ENCODE results near the gene PLXNB2. TPM values are rescaled to one million over a fixed set of nuclear protein-coding genes. Genes with fewer than 3 reads are reported as not detected.

The PLXNB2 gene
- total RNA-seq, 1 donor from 2014 or later, result 70.6 TPM

- DNase-seq (ENCODE audit: missing footprints) (no peak), ATAC-seq (no peak)
- intact Hi-C loops (cut with DNase I), result no loop called here
These were observed 68.7 kb downstream of the PLXNB2 start for GRCh38 chr22:50238755-50239154.

GRCh38 chr22:50236731-50237409 lies 70.6 kb downstream of the PLXNB2 start:
- DNase-seq (ENCODE audit: missing footprints) (no peak), ATAC-seq (no peak)
- intact Hi-C loops (cut with DNase I), result no loop called here

- no peak for ATAC-seq
- DNase-seq (ENCODE audit: missing footprints), result no peak
- intact Hi-C loops (cut with DNase I), result no loop called here
These were observed 74.2 kb downstream of the PLXNB2 start for GRCh38 chr22:50233223-50233622.

GRCh38 chr22:50232481-50233151 lies 74.8 kb downstream of the PLXNB2 start:
- intact Hi-C loops (cut with DNase I), result no loop called here
- ATAC-seq, result no peak
- DNase-seq (ENCODE audit: missing footprints), result no peak

GRCh38 chr22:50229370-50229769 lies 78.1 kb downstream of the PLXNB2 start:
- peak; percentile 41 for DNase-seq (ENCODE audit: missing footprints)
- intact Hi-C loops (cut with DNase I), result no loop called here
- ATAC-seq, result no peak

GRCh38 chr22:50228366-50228765 lies 79.1 kb downstream of the PLXNB2 start:
- DNase-seq (ENCODE audit: missing footprints) (peak; percentile 2), ATAC-seq (no peak)
- intact Hi-C loops (cut with DNase I), result no loop called here

- intact Hi-C loops (cut with DNase I), result no loop called here
- peak; percentile 34 for DNase-seq (ENCODE audit: missing footprints)
- no peak for ATAC-seq
These were observed 79.7 kb downstream of the PLXNB2 start for GRCh38 chr22:50227579-50228215.

GRCh38 chr22:50226875-50227165 lies 80.6 kb downstream of the PLXNB2 start:
- ATAC-seq (no peak), DNase-seq (ENCODE audit: missing footprints) (peak; percentile 37)
- intact Hi-C loops (cut with DNase I), result no loop called here

GRCh38 chr22:50226063-50226874 lies 81.2 kb downstream of the PLXNB2 start:
- ATAC-seq (no peak), DNase-seq (ENCODE audit: missing footprints) (peak; percentile 31)
- intact Hi-C loops (cut with DNase I), result no loop called here

GRCh38 chr22:50225200-50225969 lies 82.1 kb downstream of the PLXNB2 start:
- DNase-seq (ENCODE audit: missing footprints) (peak; percentile 49), ATAC-seq (no peak)
- intact Hi-C loops (cut with DNase I), result no loop called here

Other genes starting within 250 kb of the PLXNB2 start
- not detected for gene TTLL8, start 249.3 kb downstream of the PLXNB2 start, total RNA-seq
- 0.05 TPM for gene MLC1, start 222.2 kb downstream of the PLXNB2 start, total RNA-seq
- not detected for gene MOV10L1, start 217.6 kb downstream of the PLXNB2 start, total RNA-seq
- 0.43 TPM for gene PANX2, start 136.9 kb downstream of the PLXNB2 start, total RNA-seq
- gene TRABD, start 121.7 kb downstream of the PLXNB2 start, total RNA-seq, result 22.3 TPM
- 15.5 TPM for gene SELENOO, start 106.6 kb downstream of the PLXNB2 start, total RNA-seq
- 17.5 TPM for gene TUBGCP6, start 62.6 kb downstream of the PLXNB2 start, total RNA-seq
- 14.5 TPM for gene HDAC10, start 56.4 kb downstream of the PLXNB2 start, total RNA-seq
- 18.2 TPM for gene MAPK12, start 46.0 kb downstream of the PLXNB2 start, total RNA-seq
- gene MAPK11, start 37.3 kb downstream of the PLXNB2 start, total RNA-seq, result 10.0 TPM
- 1.7 TPM for gene DENND6B, start 19.4 kb upstream of the PLXNB2 start, total RNA-seq
- gene PPP6R2, start 35.7 kb upstream of the PLXNB2 start, total RNA-seq, result 42.4 TPM
- 47.7 TPM for gene SBF1, start 167.4 kb upstream of the PLXNB2 start, total RNA-seq
- not detected for gene ADM2, start 173.9 kb upstream of the PLXNB2 start, total RNA-seq
- not detected for gene MIOX, start 179.2 kb upstream of the PLXNB2 start, total RNA-seq
- 24.9 TPM for gene LMF2, start 200.1 kb upstream of the PLXNB2 start, total RNA-seq
- 26.7 TPM for gene NCAPH2, start 200.6 kb upstream of the PLXNB2 start, total RNA-seq
- not detected for gene SCO2, start 218.0 kb upstream of the PLXNB2 start, total RNA-seq
- 15.5 TPM for gene TYMP, start 222.4 kb upstream of the PLXNB2 start, total RNA-seq
- gene KLHDC7B, start 238.3 kb upstream of the PLXNB2 start, total RNA-seq, result not detected